ENCODE measurements around the gene CD68.
"Not testable (repeated sequence)": the region's sequence is repeated elsewhere in the genome, so short reads cannot be mapped to it uniquely, and the experiment has no call there.

Gene CD68

GRCh38 chr17:7580604-7581575, 1.5 kb downstream of the CD68 start:
- peak in 1 of 14 donors; percentile 26 for DNase-seq

DNA sequence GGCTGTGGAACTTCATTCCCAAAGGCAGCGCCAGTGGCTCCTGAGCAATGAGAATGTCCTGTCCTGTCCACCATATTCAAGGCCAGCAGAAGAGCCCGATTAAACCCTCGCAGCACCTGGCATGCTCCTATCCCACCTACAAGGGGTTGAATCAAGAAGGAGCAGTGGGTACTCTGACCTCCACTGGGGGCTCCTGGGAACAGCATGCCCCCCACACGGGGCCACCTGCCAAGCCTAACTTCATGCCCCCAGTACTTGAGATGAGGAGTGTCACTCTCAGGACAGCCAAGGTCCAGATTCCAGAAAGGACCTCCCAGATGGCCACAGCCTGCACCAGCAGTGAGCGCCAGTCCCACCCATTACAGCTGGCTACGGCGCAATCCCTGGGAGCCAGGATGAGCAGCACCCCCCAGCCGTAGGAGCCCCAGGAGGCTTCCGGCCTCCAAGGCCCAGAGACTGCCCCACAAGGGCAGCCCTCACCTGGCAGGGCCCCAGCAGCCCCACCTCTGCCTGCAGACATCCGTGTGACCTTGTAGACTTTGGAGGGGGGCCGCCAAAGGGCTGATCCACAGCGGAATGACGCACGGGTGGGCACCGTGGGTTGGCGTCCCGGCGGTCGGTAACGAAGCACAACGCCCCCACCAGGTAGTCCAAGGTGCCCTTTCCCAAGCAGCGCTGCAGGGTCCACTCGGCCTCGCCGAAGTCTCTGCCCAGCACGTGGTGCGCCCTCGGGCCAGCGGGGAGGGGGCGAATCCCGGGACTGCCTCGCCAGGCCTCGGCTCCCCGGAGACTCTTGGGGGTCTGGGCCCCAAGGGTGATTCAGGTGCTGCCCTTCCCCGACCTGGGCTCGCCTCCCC, 3.2 kb downstream of the CD68 start:
- DNase-seq = peak in 2 of 14 donors; percentile 38 to 56

- peak; percentile 73 to 99 (median 96) for DNase-seq
These were observed 4.0 kb downstream of the CD68 start, which contains the start of gene MPDU1 for GRCh38 chr17:7583253-7584109. Gene MPDU1, plus strand, starts transcription at chr17:7583852. Its CDS starts 11 bp downstream, at chr17:7583863.

DNA sequence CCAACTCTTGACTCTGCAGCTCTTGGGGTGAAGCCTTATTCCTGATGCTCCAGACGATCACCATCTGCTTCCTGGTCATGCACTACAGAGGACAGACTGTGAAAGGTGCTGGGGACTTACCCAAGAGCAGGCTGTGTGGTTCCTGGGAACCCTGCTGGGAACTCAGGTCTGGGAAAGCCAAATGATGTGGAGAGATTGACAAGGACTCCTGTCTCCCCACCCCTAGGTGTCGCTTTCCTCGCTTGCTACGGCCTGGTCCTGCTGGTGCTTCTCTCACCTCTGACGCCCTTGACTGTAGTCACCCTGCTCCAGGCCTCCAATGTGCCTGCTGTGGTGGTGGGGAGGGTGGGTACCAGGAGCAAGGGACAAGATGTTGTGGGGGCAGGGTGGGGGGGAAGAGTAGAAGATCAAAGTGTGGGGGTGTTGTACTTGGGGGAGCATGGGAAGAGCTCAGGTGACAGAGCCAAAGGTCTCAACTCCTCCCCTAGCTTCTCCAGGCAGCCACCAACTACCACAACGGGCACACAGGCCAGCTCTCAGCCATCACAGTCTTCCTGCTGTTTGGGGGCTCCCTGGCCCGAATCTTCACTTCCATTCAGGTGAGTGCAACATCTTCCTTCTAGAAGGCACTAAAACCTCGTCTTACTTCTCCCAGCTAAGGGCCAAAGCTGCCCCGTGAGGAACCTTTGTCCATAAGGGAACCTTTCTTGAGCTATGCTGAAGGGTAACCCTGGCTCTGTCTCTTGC, 7.4 kb downstream of the CD68 start:
- peak in 1 of 14 donors; percentile 5 for DNase-seq

- no peak for DNase-seq
These were observed 8.1 kb downstream of the CD68 start for GRCh38 chr17:7587420-7588151.

DNA sequence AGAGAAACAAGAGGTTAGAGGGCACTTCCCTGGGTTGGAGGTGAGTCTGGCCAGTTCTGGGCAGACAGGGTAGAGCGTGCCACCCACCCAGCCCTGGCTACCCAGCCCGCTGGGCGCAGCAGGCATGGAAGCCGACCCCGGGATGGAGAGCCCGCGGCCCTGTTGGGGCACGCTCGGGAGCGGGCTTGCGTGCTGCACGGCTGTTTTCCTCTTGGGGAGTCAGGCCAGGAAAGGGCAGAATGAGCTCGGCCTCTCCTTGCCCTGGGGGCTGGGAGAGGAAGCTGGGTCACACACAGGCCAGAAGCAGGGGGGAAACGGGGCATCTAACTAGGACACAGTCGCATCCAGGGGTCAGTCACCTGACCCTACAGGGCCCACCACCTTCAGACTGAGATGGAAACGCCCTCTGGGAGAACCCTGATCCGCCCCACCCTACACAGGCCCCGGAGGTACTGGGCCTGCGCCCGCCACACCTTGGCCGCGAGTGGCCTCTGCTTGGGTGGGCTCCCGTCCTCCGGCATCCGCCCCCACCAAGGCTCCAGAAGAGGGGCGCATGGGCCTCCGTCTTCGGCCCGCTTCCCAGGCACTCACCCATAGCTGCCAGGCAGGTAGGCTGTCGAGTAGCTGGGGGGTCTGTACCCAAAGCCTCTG, 9.2 kb downstream of the CD68 start:
- DNase-seq = peak in 1 of 14 donors; percentile 68

- DNase-seq = peak in 11 of 14 donors; percentile 11 to 83 (median 65)
These were observed 9.9 kb downstream of the CD68 start for GRCh38 chr17:7589204-7589868.

DNA sequence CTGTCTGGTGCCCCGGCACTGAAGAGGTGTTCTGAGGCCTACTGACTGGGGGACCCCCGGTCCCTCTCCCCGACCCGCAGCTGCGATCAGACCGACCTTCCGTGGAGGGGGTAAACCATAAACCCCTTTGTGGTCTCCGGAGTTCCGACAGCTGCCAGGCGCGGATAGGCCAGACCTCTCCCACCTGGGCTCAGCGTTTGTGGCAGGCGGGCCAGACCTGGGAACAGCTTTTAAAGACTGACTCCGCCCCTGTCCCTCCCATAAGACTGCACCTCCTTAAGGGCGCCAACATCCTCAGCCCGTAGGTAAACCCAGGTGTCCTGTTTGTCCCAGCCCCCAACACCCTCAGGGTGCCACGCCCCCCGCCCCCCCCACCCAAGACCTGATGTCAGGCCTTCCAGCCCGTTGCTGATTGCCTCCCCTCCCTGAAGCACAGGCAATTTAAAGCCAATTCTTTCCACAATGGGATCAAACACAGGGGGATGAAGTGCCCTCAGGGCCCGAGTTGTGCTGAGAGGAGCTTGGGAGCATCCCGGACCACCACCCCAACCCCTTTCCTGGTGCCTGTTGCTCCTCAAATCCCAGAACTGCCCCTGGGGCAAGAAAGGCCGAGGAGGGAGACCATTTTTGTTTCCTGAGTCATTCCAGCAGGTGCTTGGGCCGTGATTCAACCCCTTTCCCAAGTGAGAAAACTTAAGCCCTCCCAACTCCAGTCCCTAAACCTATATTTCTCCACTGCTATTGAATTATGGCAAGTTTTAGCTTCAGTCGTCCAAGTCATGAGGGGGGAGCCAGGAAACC, 10.7 kb downstream of the CD68 start, which contains the start of gene SOX15:
TSS of gene SOX15 (minus strand) at position 204 of the 801 bp plus-strand sequence. CDS start 418 bp downstream, outside the sequence.
- no peak for DNase-seq

- no peak for DNase-seq
These were observed 11.3 kb downstream of the CD68 start for GRCh38 chr17:7590743-7591142.

DNA sequence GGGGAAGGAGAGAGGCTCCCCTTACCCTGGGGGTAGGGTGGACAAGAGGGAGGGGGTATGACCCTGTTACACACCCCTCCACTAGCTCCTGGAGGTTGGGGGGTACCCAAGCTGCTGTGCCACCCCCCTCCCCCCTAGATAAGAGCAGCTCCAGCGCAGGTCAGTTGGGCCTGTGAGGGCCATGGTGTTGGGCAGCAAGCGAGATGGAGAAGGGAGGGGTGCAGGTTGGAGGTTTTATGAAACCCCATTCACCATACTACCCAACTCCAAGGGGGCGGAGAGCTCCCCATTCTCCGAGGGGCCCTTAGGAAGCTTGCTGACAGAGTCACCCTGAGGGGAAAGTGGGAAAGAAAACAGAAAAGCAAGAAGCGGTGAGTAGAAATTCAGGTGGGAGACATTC, 12.2 kb downstream of the CD68 start:
- no peak for DNase-seq

- no peak for DNase-seq
These were observed 13.1 kb downstream of the CD68 start for GRCh38 chr17:7592422-7593021.

GRCh38 chr17:7593296-7593695, 13.9 kb downstream of the CD68 start:
- DNase-seq = no peak

GRCh38 chr17:7597561-7597960, 18.1 kb downstream of the CD68 start:
- DNase-seq = not testable (repeated sequence)

DNA sequence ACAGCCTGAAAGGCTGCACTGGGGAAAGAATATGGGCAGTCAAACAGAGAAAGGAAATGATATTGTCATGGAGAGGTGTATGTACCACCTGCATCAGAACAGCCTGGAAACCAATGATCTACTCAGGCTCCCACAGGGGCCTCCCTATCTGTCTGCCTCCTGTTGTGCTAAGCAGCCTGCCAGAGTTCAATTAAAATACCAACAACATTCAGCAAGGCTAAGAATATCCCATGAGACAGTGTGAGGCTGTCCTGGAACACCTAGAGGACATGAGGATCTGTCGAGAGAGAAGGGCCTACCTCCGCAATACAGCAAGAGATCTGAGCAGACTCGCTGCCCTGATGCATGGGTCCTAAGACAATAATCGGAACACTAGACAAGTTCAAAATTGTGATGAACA, 26.8 kb downstream of the CD68 start:
- DNase-seq = no peak

DNA sequence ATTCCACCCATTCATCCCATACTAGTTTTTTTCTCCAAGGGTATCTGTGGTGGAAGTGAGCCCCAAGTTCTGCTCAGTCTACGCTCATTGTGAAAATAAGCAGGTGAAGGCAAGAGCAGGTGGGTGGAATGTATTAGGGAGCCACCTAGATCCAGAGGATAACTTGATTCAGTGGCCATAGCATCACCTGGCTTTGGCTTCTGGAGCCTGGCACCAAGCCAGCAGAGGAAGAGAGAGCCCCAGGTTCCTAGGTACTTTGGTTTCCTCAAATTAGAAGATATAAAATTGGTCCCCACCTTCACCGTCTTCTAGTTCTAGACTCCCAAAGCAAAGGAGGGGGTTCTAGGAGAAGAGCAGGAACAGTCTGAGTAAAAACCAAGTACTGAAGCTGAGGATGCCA, 31.2 kb downstream of the CD68 start:
- DNase-seq = no peak

GRCh38 chr17:7611635-7612293, 32.3 kb downstream of the CD68 start:
- no peak for DNase-seq

GRCh38 chr17:7612294-7612640, 32.8 kb downstream of the CD68 start:
- DNase-seq = no peak

Data from C1 segment of cervical spinal cord (tissue), 14 donors.